GM12891 (cell line): ENCODE measurements around the gene CCR8.
"Not testable (repeated sequence)": the region's sequence is repeated elsewhere in the genome, so short reads cannot be mapped to it uniquely, and the experiment has no call there.

Experiments used
- DNase-seq: peaks from one replicate; pipeline ENCODE4 v3.0.0; 2011; ENCODE audit warnings: low spot score; ENCODE audit not compliant: insufficient read length
- FAIRE-seq: peaks from 2 replicates; lab custom pipeline; 2011; peaks lifted over from hg19 to GRCh38; lab: Jason Lieb, UNC
- PAX5 ChIP-seq: IDR thresholded peaks from 2 replicates; pipeline ENCODE4 v1.6.1; 2011; ENCODE audit warnings: low read length, moderate library complexity, mild to moderate bottlenecking; ENCODE audit not compliant: insufficient read depth, severe bottlenecking
- POLR2A ChIP-seq: IDR thresholded peaks from 2 replicates; pipeline ENCODE4 v1.6.1; 2011; ENCODE audit warnings: low read depth, low read length, control low read depth
- POLR2AphosphoS5 ChIP-seq: IDR thresholded peaks from 2 replicates; pipeline ENCODE4 v1.6.1; 2011; ENCODE audit warnings: low read depth, low read length, control low read depth
- POU2F2 ChIP-seq: IDR thresholded peaks from 2 replicates; pipeline ENCODE4 v1.6.1; 2011; ENCODE audit warnings: low read depth, mild to moderate bottlenecking, control low read depth, low read length, moderate library complexity
- SPI1 ChIP-seq: IDR thresholded peaks from 2 replicates; pipeline ENCODE4 v1.6.1; 2011; ENCODE audit warnings: low read depth, low read length, control low read depth
- TAF1 ChIP-seq: IDR thresholded peaks from 2 replicates; pipeline ENCODE4 v1.6.1; 2011; ENCODE audit warnings: low read depth, low read length, control low read depth

Gene CCR8

GRCh38 chr3:39315420-39315819 lies 14.1 kb upstream of the CCR8 start:
- no peak for TF ChIP-seq POU2F2
- no peak for TF ChIP-seq TAF1
- TF ChIP-seq POLR2A: no peak
- TF ChIP-seq SPI1: no peak
- no peak for TF ChIP-seq POLR2AphosphoS5
- no peak for TF ChIP-seq PAX5
- no peak for FAIRE-seq
- no peak for DNase-seq

DNA sequence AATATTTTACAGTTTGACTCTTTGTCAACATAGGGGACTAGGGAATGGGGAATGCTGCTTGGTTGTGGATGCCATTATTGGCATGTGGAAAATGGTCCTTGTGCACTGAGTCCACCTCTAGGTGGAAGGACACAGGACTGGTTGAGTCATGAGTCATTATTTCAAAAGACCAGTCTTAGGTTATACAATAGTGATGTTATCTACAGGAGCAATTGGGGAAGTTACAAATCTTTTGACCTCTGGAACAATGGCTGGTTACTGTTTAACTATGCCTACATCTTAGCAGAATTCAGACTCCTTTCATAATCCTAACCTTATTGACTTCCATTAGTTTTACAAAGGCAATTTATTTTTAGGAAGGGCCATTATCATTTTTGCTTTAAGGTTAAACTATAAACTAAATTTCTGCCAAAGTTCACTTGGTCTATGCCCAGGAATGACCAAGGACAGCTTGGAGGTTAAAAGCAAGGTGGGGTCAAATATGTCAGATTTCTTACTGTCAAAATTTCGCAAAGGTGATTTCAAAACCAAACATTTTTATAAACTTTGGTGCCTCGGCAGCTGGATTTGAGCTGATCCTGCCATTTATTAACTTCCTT lies 11.8 kb upstream of the CCR8 start:
- TF ChIP-seq SPI1 (no peak), PAX5 (no peak), POU2F2 (no peak), POLR2AphosphoS5 (no peak), POLR2A (no peak), TAF1 (no peak)
- FAIRE-seq: no peak
- DNase-seq: no peak

GRCh38 chr3:39318301-39318700 lies 11.2 kb upstream of the CCR8 start:
- no peak for TF ChIP-seq PAX5
- TF ChIP-seq TAF1: no peak
- TF ChIP-seq POU2F2: no peak
- no peak for TF ChIP-seq POLR2A
- no peak for TF ChIP-seq POLR2AphosphoS5
- no peak for TF ChIP-seq SPI1
- no peak for DNase-seq
- FAIRE-seq: no peak

DNA sequence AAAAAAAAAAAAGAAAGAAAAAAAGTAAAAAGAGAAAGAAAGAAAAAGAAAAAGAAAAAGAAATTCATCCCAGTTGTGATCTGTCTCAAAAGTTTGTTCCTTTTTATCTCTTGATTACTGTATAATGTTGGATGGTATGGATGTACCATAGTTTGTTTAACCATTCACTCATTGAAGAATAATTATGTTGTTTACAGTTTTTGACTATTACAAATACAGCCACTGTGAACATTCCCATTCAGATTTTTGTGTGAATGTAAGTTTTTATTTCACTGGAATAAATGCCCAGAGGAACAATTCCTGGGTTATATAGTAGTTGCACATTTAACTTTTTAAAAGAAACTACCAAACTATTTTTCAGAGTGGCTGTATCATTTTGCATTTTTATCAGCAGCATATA lies 10.3 kb upstream of the CCR8 start:
- no peak for FAIRE-seq
- TF ChIP-seq POU2F2: no peak
- no peak for TF ChIP-seq SPI1
- TF ChIP-seq PAX5: no peak
- no peak for TF ChIP-seq POLR2A
- no peak for TF ChIP-seq POLR2AphosphoS5
- TF ChIP-seq TAF1: no peak
- no peak for DNase-seq

DNA sequence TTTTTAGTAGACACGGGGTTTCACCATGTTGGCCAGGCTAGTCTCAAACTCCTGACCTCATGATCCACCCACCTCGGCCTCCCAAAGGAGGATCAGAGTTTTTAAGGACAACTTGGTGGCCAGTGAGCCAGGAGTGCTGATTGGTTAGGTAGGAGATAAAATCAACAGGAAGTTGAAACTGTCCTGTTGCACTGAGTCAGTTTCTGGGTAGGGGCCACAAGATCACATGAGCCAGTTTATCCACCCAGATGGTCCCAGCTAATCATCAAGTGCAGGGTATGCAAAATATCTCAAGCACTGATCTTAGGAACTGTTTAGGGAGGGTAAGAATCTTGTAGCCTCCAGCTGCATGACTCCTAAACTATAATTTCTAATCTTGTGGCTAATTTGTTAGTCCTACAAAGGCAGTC lies 7.9 kb upstream of the CCR8 start:
- DNase-seq, FAIRE-seq: not testable (repeated sequence)

GRCh38 chr3:39322209-39322715 lies 7.2 kb upstream of the CCR8 start:
- DNase-seq, FAIRE-seq: not testable (repeated sequence)

- TF ChIP-seq POU2F2: no peak
- TF ChIP-seq PAX5: no peak
- no peak for TF ChIP-seq TAF1
- no peak for TF ChIP-seq SPI1
- TF ChIP-seq POLR2AphosphoS5: no peak
- TF ChIP-seq POLR2A: no peak
- FAIRE-seq: no peak
- DNase-seq: no peak
Observed at GRCh38 chr3:39322936-39323335, 6.6 kb upstream of the CCR8 start.

- DNase-seq: no peak
- TF ChIP-seq SPI1 (peak; percentile 59), POLR2A (no peak)
- FAIRE-seq: no peak
Observed at GRCh38 chr3:39323494-39323893, 6.0 kb upstream of the CCR8 start.

- FAIRE-seq: no peak
- no peak for TF ChIP-seq POLR2A
- no peak for TF ChIP-seq TAF1
- TF ChIP-seq POLR2AphosphoS5: no peak
- TF ChIP-seq PAX5: no peak
- no peak for TF ChIP-seq SPI1
- TF ChIP-seq POU2F2: no peak
- no peak for DNase-seq
Observed at GRCh38 chr3:39325236-39325635, 4.3 kb upstream of the CCR8 start.

- DNase-seq (no peak), FAIRE-seq (peak; percentile 51)
- TF ChIP-seq PAX5 (no peak), SPI1 (no peak), POLR2AphosphoS5 (no peak), POU2F2 (no peak), TAF1 (no peak), POLR2A (no peak)
Observed at GRCh38 chr3:39327053-39327745, 2.3 kb upstream of the CCR8 start.
